Esophagus muscularis mucosa (tissue), 4 donors: ENCODE results near the gene BAZ2B.

Experiments
- CTCF ChIP-seq, 3 experiments: fragments of 200-600 bp in 2 of 3; fragments of 450-650 bp in 1 of 3; sonication (generic) in 2 of 3; IDR thresholded peaks; one replicate each; pipeline ENCODE4 v1.5.1; 2017 to 2019; ENCODE audit warnings: antibody characterized with exemption in 3 of 3, mild to moderate bottlenecking in 2 of 3, moderate library complexity in 1 of 3
- EP300 ChIP-seq: sonication (generic); formaldehyde crosslinking; IDR thresholded peaks from one replicate; pipeline ENCODE4 v1.6.1; 2017; ENCODE audit warnings: antibody characterized with exemption
- POLR2A ChIP-seq: fragments of 450-650 bp; IDR thresholded peaks from one replicate; pipeline ENCODE4 v1.6.1; 2017; ENCODE audit warnings: antibody characterized with exemption, moderate library complexity, mild to moderate bottlenecking, low read depth
- POLR2AphosphoS5 ChIP-seq, 2 donors: sonication (generic); formaldehyde crosslinking; IDR thresholded peaks; one replicate each; pipeline ENCODE4 v1.6.1; 2017; ENCODE audit warnings: antibody characterized with exemption in 2 of 2

GRCh38 chr2:159595410-159596046 is 20.8 kb downstream of the BAZ2B start:
- TF ChIP-seq CTCF (IDR thresholded peaks at IDR 0.05): no peak
- TF ChIP-seq POLR2A: no peak
- no peak for TF ChIP-seq EP300
- TF ChIP-seq POLR2AphosphoS5 (IDR thresholded peaks at IDR 0.05): no peak
